ENCODE results near the gene EIF4A2.

DNA sequence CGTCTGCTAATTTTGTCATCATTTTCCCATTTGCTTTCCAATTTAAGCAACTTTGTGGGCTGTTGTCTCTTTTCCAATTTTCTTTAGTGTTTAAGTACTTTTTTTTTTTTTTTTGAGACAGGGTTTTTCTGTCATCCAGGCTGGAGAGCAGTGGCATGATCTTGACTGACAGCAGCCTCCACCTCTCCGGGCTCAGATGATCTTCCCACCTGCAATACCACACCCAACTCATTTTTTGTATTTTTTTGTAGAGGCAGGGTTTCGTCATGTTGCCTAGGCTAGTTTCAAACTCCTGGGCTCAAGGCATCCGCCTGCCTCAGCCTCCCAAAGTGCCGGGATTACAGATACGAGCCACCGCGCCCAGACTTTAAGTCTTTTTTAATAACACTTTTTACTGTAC is 26.2 kb upstream of the EIF4A2 start:
- no peak for TF ChIP-seq BHLHE40 (IDR thresholded peaks at IDR 0.05; ENCODE audit: borderline replicate concordance)
- no peak for TF ChIP-seq SUZ12 (IDR thresholded peaks at IDR 0.05)
- TF ChIP-seq FOXA1 (IDR thresholded peaks at IDR 0.05): no peak
- no peak for TF ChIP-seq SP1 (IDR thresholded peaks at IDR 0.05)
- TF ChIP-seq CTBP1 (IDR thresholded peaks at IDR 0.05; ENCODE audit: borderline replicate concordance): no peak
- TF ChIP-seq TARDBP (IDR thresholded peaks at IDR 0.05): no peak
- no peak for TF ChIP-seq FOXM1 (IDR thresholded peaks at IDR 0.05; ENCODE audit: borderline replicate concordance)

All from HEK293T (cell line).